SU-DHL-6 (cell line): ENCODE data around the gene TMEM141.

Experiments used
- H2AFZ ChIP-seq: fragments of 200-600 bp; sonication (generic); 2 replicates; pipeline ENCODE4 v1.6.1; 2014; ENCODE audit warnings: low read depth, mild to moderate bottlenecking, moderate library complexity, mixed read lengths, antibody characterized with exemption, low read length; ENCODE audit not compliant: severe bottlenecking
- H3F3A ChIP-seq: fragments of 200-600 bp; shearing (Covaris generic); 2 replicates; pipeline ENCODE4 v1.6.0; 2016; ENCODE audit warnings: antibody characterized with exemption, mild to moderate bottlenecking; ENCODE audit not compliant: insufficient read depth
- H3K27ac ChIP-seq: fragments of 200-600 bp; sonication (generic); 2 replicates; pipeline ENCODE4 v1.5.1; 2016; ENCODE audit warnings: low read depth, mild to moderate bottlenecking, low read length, moderate library complexity, mixed read lengths
- H3K27me3 ChIP-seq: fragments of 200-600 bp; sonication (generic), shearing (Covaris generic); 2 replicates; pipeline ENCODE4 v1.6.0; 2014; ENCODE audit warnings: mild to moderate bottlenecking, low read length
- H3K36me3 ChIP-seq: fragments of 200-600 bp; sonication (generic); 2 replicates; pipeline ENCODE4 v1.6.1; 2014; ENCODE audit warnings: mild to moderate bottlenecking, low read length, mixed read lengths
- H3K4me2 ChIP-seq: fragments of 300-600, 200-600 bp; shearing (Covaris generic), sonication (generic); 2 replicates; pipeline ENCODE4 v1.6.0; 2014; ENCODE audit warnings: low read length, low read depth, mild to moderate bottlenecking; ENCODE audit not compliant: poor library complexity, severe bottlenecking
- H3K4me3 ChIP-seq: fragments of 200-600 bp; sonication (generic); 2 replicates; pipeline ENCODE4 v1.5.1; 2014; ENCODE audit warnings: antibody characterized with exemption, low read length, mild to moderate bottlenecking, mixed read lengths; ENCODE audit not compliant: insufficient read depth, poor library complexity, severe bottlenecking
- H3K79me2 ChIP-seq: fragments of 200-600 bp; sonication (generic); 2 replicates; pipeline ENCODE4 v1.6.1; 2014; ENCODE audit warnings: mild to moderate bottlenecking, low read length, moderate library complexity; ENCODE audit not compliant: insufficient read depth
- H3K9ac ChIP-seq: fragments of 200-600 bp; sonication (generic); 2 replicates; pipeline ENCODE4 v1.7.0; 2014; ENCODE audit warnings: mild to moderate bottlenecking, low read length
- H3K9me2 ChIP-seq: fragments of 200-600 bp; sonication (generic); replicated peaks from 2 replicates; pipeline ENCODE4 v1.6.1; 2014; ENCODE audit warnings: low read length; ENCODE audit not compliant: insufficient read depth
- H3K9me3 ChIP-seq: fragments of 200-600 bp; sonication (generic); 2 replicates; pipeline ENCODE4 v1.6.1; 2014; ENCODE audit warnings: low read length, mixed read lengths; ENCODE audit not compliant: insufficient read depth
- H4K20me1 ChIP-seq: fragments of 200-600 bp; sonication (generic); 2 replicates; pipeline ENCODE4 v1.6.1; 2014; ENCODE audit warnings: low read depth, mild to moderate bottlenecking, antibody characterized with exemption, low read length, moderate library complexity, mixed read lengths
- EZH2phosphoT487 ChIP-seq: fragments of 200-600 bp; sonication (generic), shearing (Covaris generic); conservative IDR thresholded peaks from 2 replicates; pipeline ENCODE4 v1.6.1; 2018; ENCODE audit warnings: mild to moderate bottlenecking, antibody characterized with exemption, low read length, moderate library complexity, mixed read lengths
- TF ChIP-seq, protein P1 (sequence below): fragments of 200-600 bp; sonication (generic); IDR thresholded peaks from one replicate; pipeline ENCODE4 v1.5.1; 2017; ENCODE audit warnings: antibody characterized with exemption, mild to moderate bottlenecking, low read length, moderate library complexity; ENCODE audit not compliant: insufficient read depth, poor library complexity, severe bottlenecking

The TMEM141 gene

GRCh38 chr9:136806067-136806466 lies 14.9 kb downstream of the TMEM141 start:
- TF ChIP-seq, protein P1, sequence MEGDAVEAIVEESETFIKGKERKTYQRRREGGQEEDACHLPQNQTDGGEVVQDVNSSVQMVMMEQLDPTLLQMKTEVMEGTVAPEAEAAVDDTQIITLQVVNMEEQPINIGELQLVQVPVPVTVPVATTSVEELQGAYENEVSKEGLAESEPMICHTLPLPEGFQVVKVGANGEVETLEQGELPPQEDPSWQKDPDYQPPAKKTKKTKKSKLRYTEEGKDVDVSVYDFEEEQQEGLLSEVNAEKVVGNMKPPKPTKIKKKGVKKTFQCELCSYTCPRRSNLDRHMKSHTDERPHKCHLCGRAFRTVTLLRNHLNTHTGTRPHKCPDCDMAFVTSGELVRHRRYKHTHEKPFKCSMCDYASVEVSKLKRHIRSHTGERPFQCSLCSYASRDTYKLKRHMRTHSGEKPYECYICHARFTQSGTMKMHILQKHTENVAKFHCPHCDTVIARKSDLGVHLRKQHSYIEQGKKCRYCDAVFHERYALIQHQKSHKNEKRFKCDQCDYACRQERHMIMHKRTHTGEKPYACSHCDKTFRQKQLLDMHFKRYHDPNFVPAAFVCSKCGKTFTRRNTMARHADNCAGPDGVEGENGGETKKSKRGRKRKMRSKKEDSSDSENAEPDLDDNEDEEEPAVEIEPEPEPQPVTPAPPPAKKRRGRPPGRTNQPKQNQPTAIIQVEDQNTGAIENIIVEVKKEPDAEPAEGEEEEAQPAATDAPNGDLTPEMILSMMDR: no peak
- no peak for TF ChIP-seq EZH2phosphoT487
- Histone ChIP-seq H3K9ac (peak overlapping the region; percentile 99), H3K36me3 (peaks cover 13% of the 10 kb centered on the region)

GRCh38 chr9:136806631-136807201 lies 15.6 kb downstream of the TMEM141 start:
- TF ChIP-seq, protein P1: no peak
- no peak for TF ChIP-seq EZH2phosphoT487
- Histone ChIP-seq H3K36me3 (peaks cover 14% of the 10 kb centered on the region), H3K9ac (peak overlapping the region; percentile 99), H3K27me3 (no peaks in the 10 kb centered on the region), H3K4me3 (peak overlapping the region; percentile 94), H3K9me2 (no peaks in the 10 kb centered on the region), H2AFZ (no peak overlapping the region), H4K20me1 (peaks cover 3% of the 10 kb centered on the region; the same call in 1 of the 2 replicates), H3K79me2 (peaks cover 43% of the 10 kb centered on the region), H3K27ac (no peak overlapping the region), H3K4me2 (peak overlapping the region; percentile 74), H3F3A (no peaks in the 10 kb centered on the region), H3K9me3 (no peaks in the 10 kb centered on the region)

More at GRCh38 chr9:136806067-136806466, 14.9 kb downstream of the TMEM141 start:
- H3K9me3 ChIP-seq: no peaks in the 10 kb centered on the region
- H3K27me3 ChIP-seq: no peaks in the 10 kb centered on the region
- peak overlapping the region; percentile 74 for H3K4me2 ChIP-seq
- no peaks in the 10 kb centered on the region for H3K9me2 ChIP-seq
- H2AFZ ChIP-seq: no peak overlapping the region
- H3K27ac ChIP-seq: no peak overlapping the region
- peaks cover 3% of the 10 kb centered on the region; the same call in 1 of the 2 replicates for H4K20me1 ChIP-seq
- H3F3A ChIP-seq: no peaks in the 10 kb centered on the region
- H3K79me2 ChIP-seq: peaks cover 37% of the 10 kb centered on the region
- H3K4me3 ChIP-seq: no peak overlapping the region

GRCh38 chr9:136807281-136808074 lies 16.3 kb downstream of the TMEM141 start, which contains the start of gene RABL6:
TSS of gene RABL6 (plus strand) at chr9:136807948. CDS start at chr9:136808197, 249 bp downstream.
- H3K27me3 ChIP-seq: no peaks in the 10 kb centered on the region
- peak within 1 kb of the TSS; percentile 88 for H2AFZ ChIP-seq
- H3K9ac ChIP-seq: peak within 1 kb of the TSS; percentile 99
- peak within 1 kb of the TSS; percentile 94 for H3K4me3 ChIP-seq
- H3K4me2 ChIP-seq: peak within 1 kb of the TSS; percentile 82
- H3K79me2 ChIP-seq: peaks cover 51% of the 10 kb centered on the region
- no peaks in the 10 kb centered on the region for H3K9me3 ChIP-seq
- peaks cover 3% of the 10 kb centered on the region; the same call in 1 of the 2 replicates for H4K20me1 ChIP-seq
- peaks cover 14% of the 10 kb centered on the region for H3K36me3 ChIP-seq
- H3K9me2 ChIP-seq: no peaks in the 10 kb centered on the region
- no peak for TF ChIP-seq EZH2phosphoT487
- TF ChIP-seq, protein P1: no peak
- no peaks in the 10 kb centered on the region for H3F3A ChIP-seq
- peak within 1 kb of the TSS; percentile 75 for H3K27ac ChIP-seq
